NCI-H82 treated with DMSO at 0.1 percent for 48 hours (cell line): ENCODE measurements around the gene BMP7.
"Not testable (repeated sequence)": the region's sequence is repeated elsewhere in the genome, so short reads cannot be mapped to it uniquely, and the experiment has no call there.

Source experiments
- DNase-seq: peaks from one replicate; lab custom pipeline; 2025; ENCODE audit not compliant: unreplicated experiment; lab: John Stamatoyannopoulos, UW

Gene BMP7

GRCh38 chr20:57173986-57174385, 92.5 kb downstream of the BMP7 start:
- DNase-seq: no peak

- no peak for DNase-seq
Observed at GRCh38 chr20:57173041-57173440, 93.4 kb downstream of the BMP7 start.

- DNase-seq: no peak
Observed at GRCh38 chr20:57170343-57170742, 96.1 kb downstream of the BMP7 start.

- no peak for DNase-seq
Observed at GRCh38 chr20:57169162-57169561, 97.3 kb downstream of the BMP7 start.

DNA sequence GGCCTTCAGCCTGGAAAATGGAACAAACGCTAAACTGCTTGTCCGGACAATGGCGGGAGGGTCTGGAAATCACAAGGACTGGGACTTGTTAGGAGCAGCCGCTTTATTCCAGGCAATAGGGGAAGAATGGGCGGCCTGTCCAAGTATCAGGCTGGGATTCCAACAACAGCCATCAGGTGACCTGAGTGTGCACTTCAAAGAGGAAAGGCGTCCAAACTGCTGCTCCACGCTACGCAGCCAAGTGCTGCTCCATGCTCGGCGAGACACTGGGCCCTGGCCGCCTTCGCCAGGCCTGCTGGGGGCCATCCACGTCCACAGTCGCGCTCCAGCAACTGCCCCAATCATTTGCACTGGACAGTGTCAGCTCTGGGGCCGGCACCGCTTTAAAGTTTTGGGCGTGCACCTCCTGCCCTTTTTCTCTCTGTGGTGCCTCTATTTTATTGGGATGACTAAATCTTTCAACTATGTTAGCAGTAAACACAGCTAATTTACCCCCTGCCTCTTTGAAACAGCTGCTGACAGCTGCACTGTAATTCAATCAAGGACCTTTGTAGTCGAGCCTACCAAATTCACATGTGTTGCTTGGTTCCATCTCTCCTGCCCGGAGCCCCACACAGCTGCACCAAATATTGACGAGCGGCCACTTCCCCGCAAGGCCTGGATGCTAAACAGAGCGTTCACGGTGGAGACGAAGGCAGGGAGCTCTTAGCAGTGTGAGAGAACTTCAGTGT, 98.3 kb downstream of the BMP7 start:
- no peak for DNase-seq

DNA sequence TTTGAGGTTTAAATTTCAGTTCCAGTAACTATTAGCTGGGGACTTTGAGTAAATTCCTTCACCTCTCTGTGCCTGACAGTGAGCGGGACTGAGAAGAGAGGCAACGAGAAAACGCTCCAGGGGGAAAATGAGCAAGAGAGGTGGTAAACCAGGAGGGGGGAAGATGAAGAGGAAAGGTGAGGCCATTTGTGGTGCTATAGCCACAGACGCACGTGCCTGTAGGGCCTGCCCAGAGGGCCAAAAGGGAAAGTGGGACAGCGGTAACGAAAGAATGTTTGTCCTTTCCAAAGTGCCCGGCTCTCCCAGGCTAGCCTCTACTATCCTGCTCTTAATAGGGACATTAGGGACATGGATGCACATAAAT, 99.2 kb downstream of the BMP7 start:
- DNase-seq: no peak

DNA sequence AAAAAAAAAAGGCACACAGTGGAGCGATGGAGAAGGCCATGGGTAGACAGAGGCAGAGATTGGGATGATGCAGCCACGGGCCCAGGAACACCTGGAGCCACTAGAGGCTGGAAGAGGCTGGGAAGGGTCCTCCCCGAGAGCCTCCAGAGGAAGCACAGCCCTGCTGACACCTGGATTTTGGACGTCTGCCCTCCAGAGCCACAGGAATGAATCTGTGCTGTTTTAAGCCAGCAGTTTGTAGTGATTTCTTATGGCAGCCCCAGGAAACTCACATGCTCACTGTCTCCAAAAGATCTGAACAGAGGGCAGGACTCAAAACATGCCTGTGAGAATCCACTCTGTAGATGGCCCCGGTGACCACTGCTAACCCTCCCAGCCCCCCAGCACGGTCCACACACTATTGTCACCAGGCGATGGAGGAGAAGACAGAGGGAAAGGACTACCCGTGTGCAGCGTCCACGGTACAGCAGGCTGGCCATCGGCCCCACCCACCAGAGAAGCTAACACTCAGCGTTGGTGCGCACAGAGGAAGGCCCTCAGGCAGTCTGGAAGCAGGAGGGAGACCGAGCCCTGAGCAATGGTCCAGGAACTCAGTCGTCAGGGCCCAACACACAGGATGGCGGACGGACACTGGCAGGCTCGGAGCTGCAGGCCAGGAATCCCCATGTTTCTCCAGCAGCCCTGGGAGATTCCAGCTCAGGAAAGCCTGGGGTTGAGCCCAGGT, 99.7 kb downstream of the BMP7 start:
- no peak for DNase-seq

DNA sequence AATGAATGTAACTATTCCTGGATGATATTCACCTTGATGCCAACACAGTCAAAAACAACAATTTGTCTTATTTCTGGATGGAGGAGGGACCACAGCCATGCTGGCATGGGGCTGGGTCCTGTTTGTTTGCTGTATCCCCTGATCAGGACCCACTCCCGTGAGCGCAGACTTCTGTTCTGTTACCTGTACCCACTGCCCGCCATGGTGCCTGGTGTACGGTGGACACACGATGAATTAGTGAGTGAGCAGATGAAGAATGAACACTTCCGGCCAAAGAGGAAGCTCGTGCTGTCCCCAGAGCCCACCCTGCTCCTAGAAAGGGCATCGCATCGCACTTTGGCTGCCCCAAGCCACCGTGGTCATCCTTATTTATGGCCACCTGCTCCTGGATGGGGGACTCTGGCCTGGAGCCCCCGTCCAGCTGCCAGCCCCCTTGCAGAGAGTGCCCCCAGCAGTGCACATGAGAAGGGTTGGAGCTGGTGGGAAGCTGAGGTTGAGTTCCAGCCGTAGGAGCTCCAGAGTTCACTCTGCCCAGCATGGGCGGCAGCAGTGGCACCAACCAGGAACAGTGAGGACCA, 100.9 kb downstream of the BMP7 start:
- DNase-seq: no peak

DNA sequence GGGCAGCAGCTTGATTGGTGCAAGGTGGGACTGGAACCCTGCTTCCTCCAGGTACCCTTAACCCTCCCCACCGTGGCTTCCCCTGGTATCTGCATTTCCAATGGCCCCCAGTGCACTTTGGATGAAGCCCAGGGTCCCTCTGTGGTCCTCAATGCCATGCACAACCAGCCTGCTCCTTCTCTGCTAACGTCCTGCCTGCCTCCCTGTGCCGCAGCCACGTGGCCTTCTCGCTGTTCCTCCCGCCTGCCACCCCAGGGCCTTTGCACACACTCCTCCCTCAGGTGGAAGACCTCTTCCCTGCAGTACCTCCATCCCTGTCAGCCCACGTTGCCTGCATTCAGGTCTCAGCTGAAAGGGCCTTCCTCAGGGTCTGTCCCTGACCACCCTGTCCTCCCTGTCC, 101.6 kb downstream of the BMP7 start:
- DNase-seq: no peak

DNA sequence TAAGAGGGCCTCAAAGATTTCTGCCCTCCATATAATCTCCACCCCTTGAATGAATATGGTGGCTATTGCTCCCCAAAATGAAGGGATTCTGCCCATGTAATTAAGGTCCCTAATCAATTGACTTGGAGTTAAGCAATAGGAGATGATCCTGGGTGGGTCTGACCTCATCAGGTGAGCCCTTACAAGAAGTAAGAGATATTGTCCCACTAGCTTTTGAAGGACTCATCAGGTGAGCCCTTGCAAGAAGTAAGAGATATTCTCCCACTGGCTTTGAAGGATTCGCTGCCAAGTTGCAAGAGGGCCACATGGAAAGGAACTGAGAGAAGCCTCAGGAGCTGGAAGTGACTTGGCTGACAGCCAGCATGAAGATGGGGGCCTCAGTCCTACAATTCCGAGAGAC, 103.4 kb downstream of the BMP7 start:
- no peak for DNase-seq

DNA sequence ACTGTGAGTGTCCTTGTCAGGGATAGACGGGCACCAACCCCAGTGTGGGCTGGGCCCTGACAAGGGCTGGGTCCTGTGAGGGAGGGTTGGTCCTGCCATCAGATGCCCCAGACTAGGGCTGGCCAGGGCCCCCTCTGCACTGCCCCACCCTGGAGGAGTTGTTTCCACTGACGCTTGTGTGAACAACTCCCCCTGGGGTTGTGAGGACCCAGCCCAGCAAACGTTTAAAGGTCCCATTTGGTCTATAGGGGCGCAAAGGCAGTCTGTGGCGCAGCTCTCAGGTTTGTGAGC, 104.1 kb downstream of the BMP7 start:
- no peak for DNase-seq

DNA sequence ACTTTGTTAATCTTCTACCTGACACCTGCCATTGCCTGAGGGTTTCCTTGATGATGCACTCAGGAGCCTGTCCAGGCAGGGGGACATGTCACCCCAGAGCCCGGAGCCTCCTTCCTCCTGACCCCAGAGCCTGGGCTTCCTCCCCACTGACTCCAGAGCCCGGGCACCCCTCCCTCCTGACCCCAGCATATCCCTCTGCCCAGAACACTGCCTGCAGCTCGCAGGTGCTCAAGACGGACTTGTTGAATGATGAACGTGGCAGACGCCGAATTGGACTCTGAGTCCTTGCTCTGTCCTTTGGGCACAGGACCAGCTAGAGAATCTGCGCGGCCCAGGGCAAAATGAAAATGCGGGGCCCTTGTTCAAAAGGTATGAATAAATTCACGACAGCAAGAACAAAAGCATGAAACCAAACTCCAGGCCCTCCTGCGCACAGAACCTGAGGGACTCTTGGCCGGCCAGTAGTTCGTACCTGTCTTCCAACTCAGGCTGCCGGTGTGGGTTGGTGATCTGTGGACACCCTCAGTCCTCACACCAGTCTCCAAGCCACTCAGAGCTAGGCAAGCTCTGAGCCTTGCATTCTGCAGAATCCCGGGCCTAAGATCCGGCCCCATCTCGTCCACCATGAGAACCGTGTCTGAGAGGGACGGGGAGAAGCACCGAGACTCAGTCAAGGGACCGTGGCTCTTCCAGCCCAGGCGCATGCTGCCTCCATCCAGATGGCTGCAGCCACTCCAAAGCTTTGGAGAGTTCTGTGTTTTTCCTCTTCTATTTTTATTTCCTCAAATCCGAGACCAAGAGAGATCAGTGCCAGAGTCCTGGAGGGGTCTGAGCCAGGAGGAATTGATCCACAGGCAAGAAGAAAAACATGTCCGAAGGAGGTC, 104.7 kb downstream of the BMP7 start:
- no peak for DNase-seq

DNA sequence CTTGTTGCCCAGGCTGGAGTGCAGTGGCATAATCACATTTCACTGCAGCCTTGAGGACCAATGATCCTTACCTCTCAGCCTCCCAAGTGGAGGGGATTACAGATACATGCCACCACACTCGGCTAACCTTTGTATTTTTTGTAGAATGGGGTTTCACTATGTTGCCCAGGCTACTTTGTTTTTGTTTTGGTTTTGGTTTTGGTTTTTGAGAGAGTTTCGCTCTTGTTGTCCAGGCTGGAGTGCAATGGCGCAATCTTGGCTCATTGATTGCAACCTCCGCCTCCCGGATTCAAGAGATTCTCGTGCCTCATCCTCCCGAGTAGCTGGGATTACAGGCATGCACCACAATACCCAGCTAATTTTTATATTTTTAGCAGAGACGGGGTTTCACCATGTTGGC, 105.5 kb downstream of the BMP7 start:
- no peak for DNase-seq

GRCh38 chr20:57159945-57160610, 106.4 kb downstream of the BMP7 start:
- no peak for DNase-seq

- DNase-seq: no peak
Observed at GRCh38 chr20:57159193-57159851, 107.1 kb downstream of the BMP7 start.

GRCh38 chr20:57158474-57158873, 108.0 kb downstream of the BMP7 start:
- DNase-seq: no peak

GRCh38 chr20:57157787-57158186, 108.7 kb downstream of the BMP7 start:
- not testable (repeated sequence) for DNase-seq

GRCh38 chr20:57157106-57157691, 109.2 kb downstream of the BMP7 start:
- no peak for DNase-seq

GRCh38 chr20:57156011-57156729, 110.3 kb downstream of the BMP7 start:
- no peak for DNase-seq

DNA sequence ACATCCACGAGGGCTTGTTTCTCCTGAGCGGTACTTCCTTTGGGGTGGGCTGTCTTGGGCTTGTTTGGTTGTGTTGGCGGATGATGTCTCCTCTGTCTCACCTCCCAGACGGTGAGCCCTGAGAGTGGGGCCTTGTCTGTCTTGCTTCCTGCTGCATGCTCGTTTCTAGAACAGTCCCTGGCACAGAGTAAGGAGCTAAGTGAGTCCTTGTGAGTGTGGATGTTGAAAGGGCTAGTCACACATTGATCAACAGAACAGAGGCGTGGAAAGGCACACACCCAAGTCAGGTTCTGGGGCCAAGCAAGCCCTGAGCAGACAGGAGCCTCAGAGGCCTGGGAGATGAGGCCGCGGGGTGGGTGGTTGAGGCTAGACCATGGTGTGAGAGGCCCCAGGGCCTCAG, 111.0 kb downstream of the BMP7 start:
- no peak for DNase-seq
